GM12878 (cell line): ENCODE results near the gene RCOR1. TPM values are rescaled to one million over a fixed set of nuclear protein-coding genes. Genes with fewer than 3 reads are reported as not detected.

Experiments
- ASH2L ChIP-seq: fragments of 300-600, 200-600 bp; sonication (generic); IDR thresholded peaks from 2 replicates; pipeline ENCODE4 v1.6.1; 2017; ENCODE audit warnings: low read depth, mild to moderate bottlenecking, borderline replicate concordance
- ESRRA ChIP-seq: IDR thresholded peaks from 2 replicates; pipeline ENCODE4 v1.6.1; 2012; ENCODE audit warnings: mild to moderate bottlenecking, low read length, improper control_type of control experiment
- MEF2B ChIP-seq: fragments of 450-650 bp; IDR thresholded peaks from 2 replicates; pipeline ENCODE4 v1.6.1; 2018; ENCODE audit warnings: mild to moderate bottlenecking, moderate library complexity; ENCODE audit not compliant: partially characterized antibody, poor library complexity, severe bottlenecking
- NBN ChIP-seq: fragments of 450-650 bp; IDR thresholded peaks from 2 replicates; pipeline ENCODE4 v1.6.1; 2016
- NFYB ChIP-seq: IDR thresholded peaks from 2 replicates; pipeline ENCODE4 v1.6.1; 2011; ENCODE audit warnings: low read depth, mild to moderate bottlenecking, low read length, improper control_type of control experiment, moderate library complexity; ENCODE audit not compliant: insufficient read depth
- NR2F1 ChIP-seq: fragments of 450-650 bp; conservative IDR thresholded peaks from 2 replicates; pipeline ENCODE4 v1.6.1; 2017; ENCODE audit warnings: mild to moderate bottlenecking
- PML ChIP-seq: IDR thresholded peaks from 2 replicates; pipeline ENCODE4 v1.6.1; 2012; ENCODE audit warnings: low read length, inconsistent platforms
- POLR2AphosphoS2 ChIP-seq: IDR thresholded peaks from 2 replicates; pipeline ENCODE4 v1.6.1; 2011; ENCODE audit warnings: low read depth, mild to moderate bottlenecking, low read length, improper control_type of control experiment, moderate library complexity
- RELB ChIP-seq: fragments of 450-650 bp; IDR thresholded peaks from 2 replicates; pipeline ENCODE4 v1.6.1; 2017; ENCODE audit warnings: low read depth, mild to moderate bottlenecking, moderate library complexity
- SMAD1 ChIP-seq: fragments of 450-650 bp; IDR thresholded peaks from 2 replicates; pipeline ENCODE4 v1.6.1; 2018; ENCODE audit warnings: mild to moderate bottlenecking, low read depth; ENCODE audit not compliant: partially characterized antibody
- SMARCA5 ChIP-seq: fragments of 450-650 bp; IDR thresholded peaks from 2 replicates; pipeline ENCODE4 v1.6.1; 2017; ENCODE audit warnings: mild to moderate bottlenecking
- SPI1 ChIP-seq: IDR thresholded peaks from 2 replicates; pipeline ENCODE4 v1.6.1; 2011; ENCODE audit warnings: low read depth, mild to moderate bottlenecking, low read length, moderate library complexity, borderline replicate concordance; ENCODE audit not compliant: insufficient read depth
- polyA plus RNA-seq, 11 experiments: library from polyadenylated mRNA; depleted of rRNA in 4 of 11; unstranded in 6 of 11; stranded (reverse) in 5 of 11; fragments of >200 nt; fragmentation: Nextera tagmentation in 4 of 11; fragmentation: Illumina TruSeq in 1 of 11; extraction: Ambion mirVana in 4 of 11; extraction: Trizol in 1 of 11; gene quantifications; 1 replicate in 1 of 11; 2 replicates in 10 of 11; pipeline versions ENCODE4 v1.2.1 to v1.2.3, GENCODE V29; 2011 to 2016; ENCODE audit warnings: inconsistent platforms in 2 of 11, missing spikeins in 2 of 11, low read depth in 1 of 11
- total RNA-seq, 4 experiments: library from RNA; depleted of rRNA in 3 of 4; stranded (reverse); fragments of >200 nt in 3 of 4; fragmentation: Illumina TruSeq in 1 of 4; extraction: Trizol in 1 of 4; gene quantifications; 2 replicates each; pipeline versions ENCODE4 v1.2.1 to v1.2.3, GENCODE V29; 2013 to 2021
- TF ChIP-seq, protein P1 (sequence below): fragments of 450-650 bp; IDR thresholded peaks from 2 replicates; pipeline ENCODE4 v1.6.1; 2016; ENCODE audit warnings: mild to moderate bottlenecking
- TF ChIP-seq, protein P2 (sequence below): IDR thresholded peaks from 2 replicates; pipeline ENCODE4 v1.6.1; 2011; ENCODE audit warnings: low read depth, low read length, improper control_type of control experiment, borderline replicate concordance
- TF ChIP-seq, protein P3 (sequence below): fragments of 450-650 bp; IDR thresholded peaks from 2 replicates; pipeline ENCODE4 v1.6.1; 2016; ENCODE audit warnings: mild to moderate bottlenecking
- TF ChIP-seq, protein P4 (sequence below): fragments of 450-650 bp; IDR thresholded peaks from 2 replicates; pipeline ENCODE4 v1.6.1; 2018; ENCODE audit warnings: mild to moderate bottlenecking, low read depth, moderate library complexity; ENCODE audit not compliant: partially characterized antibody
- TF ChIP-seq, protein P5 (sequence below): fragments of 450-650 bp; formaldehyde crosslinking; IDR thresholded peaks from 2 replicates; pipeline ENCODE4 v1.4.0; 2020; ENCODE audit warnings: mild to moderate bottlenecking, moderate library complexity

Gene RCOR1
- total and polyA plus RNA-seq, 10 of the 15 experiments (the other 5 are each of a cell fraction or from before 2014, with no cell fraction given): 1.6 to 12.2 (median 4.4) TPM

DNA sequence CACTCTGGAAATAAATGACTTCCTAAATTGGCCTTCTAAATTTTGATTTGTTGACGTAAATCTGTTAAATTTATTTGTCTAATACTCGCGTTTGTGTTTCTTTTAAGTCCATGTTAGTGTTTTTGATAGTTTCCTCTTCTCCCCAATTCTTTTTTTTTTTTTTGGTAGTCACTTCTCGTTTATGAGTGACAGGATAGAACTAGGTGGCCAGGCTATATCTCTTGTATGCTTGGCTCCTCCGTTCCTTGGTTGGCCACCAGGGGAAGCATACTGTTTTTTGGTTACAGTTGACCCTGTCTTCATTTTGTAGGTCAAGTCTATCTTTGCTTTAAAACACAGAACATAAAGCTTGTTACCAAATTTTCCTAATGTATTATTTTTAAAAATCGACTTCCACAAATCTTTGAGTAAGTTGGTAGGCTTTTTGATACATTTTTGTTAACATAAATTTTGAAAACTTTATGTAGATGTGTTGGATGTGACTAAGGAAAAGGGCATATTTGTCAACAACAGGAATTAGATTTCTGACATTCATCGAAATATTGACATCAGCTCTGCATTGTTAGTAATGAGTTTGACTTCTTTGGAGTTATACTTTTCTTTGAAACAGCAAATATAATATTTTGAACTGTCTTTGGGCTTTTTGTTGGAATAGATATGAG, 2.2 kb downstream of the RCOR1 start (continued):
- TF ChIP-seq, protein P1, sequence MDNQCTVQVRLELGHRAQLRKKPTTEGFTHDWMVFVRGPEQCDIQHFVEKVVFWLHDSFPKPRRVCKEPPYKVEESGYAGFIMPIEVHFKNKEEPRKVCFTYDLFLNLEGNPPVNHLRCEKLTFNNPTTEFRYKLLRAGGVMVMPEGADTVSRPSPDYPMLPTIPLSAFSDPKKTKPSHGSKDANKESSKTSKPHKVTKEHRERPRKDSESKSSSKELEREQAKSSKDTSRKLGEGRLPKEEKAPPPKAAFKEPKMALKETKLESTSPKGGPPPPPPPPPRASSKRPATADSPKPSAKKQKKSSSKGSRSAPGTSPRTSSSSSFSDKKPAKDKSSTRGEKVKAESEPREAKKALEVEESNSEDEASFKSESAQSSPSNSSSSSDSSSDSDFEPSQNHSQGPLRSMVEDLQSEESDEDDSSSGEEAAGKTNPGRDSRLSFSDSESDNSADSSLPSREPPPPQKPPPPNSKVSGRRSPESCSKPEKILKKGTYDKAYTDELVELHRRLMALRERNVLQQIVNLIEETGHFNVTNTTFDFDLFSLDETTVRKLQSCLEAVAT: peak; percentile 24; the same call in 1 of the 2 replicates
- peak; percentile 32 for TF ChIP-seq SMAD1
- peak; percentile 60; the same call in 1 of the 2 replicates for TF ChIP-seq NBN
- 0 out of 2 replicates have a peak, but pooled peaks have one; percentile 46 for TF ChIP-seq SMARCA5
- peak; percentile 74 for TF ChIP-seq NR2F1
- no peak for TF ChIP-seq POLR2AphosphoS2
- no peak for TF ChIP-seq PML
- peak; percentile 91; the same call in 1 of the 2 replicates for TF ChIP-seq ESRRA
- TF ChIP-seq, protein P2, sequence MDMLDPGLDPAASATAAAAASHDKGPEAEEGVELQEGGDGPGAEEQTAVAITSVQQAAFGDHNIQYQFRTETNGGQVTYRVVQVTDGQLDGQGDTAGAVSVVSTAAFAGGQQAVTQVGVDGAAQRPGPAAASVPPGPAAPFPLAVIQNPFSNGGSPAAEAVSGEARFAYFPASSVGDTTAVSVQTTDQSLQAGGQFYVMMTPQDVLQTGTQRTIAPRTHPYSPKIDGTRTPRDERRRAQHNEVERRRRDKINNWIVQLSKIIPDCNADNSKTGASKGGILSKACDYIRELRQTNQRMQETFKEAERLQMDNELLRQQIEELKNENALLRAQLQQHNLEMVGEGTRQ: no peak
- TF ChIP-seq ASH2L: 0 out of 2 replicates have a peak, but pooled peaks have one; percentile 30
- TF ChIP-seq, protein P3, sequence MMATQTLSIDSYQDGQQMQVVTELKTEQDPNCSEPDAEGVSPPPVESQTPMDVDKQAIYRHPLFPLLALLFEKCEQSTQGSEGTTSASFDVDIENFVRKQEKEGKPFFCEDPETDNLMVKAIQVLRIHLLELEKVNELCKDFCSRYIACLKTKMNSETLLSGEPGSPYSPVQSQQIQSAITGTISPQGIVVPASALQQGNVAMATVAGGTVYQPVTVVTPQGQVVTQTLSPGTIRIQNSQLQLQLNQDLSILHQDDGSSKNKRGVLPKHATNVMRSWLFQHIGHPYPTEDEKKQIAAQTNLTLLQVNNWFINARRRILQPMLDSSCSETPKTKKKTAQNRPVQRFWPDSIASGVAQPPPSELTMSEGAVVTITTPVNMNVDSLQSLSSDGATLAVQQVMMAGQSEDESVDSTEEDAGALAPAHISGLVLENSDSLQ: peak; percentile 98
- TF ChIP-seq RELB: peak; percentile 23; the same call in 1 of the 2 replicates
- TF ChIP-seq, protein P4, sequence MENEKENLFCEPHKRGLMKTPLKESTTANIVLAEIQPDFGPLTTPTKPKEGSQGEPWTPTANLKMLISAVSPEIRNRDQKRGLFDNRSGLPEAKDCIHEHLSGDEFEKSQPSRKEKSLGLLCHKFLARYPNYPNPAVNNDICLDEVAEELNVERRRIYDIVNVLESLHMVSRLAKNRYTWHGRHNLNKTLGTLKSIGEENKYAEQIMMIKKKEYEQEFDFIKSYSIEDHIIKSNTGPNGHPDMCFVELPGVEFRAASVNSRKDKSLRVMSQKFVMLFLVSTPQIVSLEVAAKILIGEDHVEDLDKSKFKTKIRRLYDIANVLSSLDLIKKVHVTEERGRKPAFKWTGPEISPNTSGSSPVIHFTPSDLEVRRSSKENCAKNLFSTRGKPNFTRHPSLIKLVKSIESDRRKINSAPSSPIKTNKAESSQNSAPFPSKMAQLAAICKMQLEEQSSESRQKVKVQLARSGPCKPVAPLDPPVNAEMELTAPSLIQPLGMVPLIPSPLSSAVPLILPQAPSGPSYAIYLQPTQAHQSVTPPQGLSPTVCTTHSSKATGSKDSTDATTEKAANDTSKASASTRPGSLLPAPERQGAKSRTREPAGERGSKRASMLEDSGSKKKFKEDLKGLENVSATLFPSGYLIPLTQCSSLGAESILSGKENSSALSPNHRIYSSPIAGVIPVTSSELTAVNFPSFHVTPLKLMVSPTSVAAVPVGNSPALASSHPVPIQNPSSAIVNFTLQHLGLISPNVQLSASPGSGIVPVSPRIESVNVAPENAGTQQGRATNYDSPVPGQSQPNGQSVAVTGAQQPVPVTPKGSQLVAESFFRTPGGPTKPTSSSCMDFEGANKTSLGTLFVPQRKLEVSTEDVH: no peak
- TF ChIP-seq MEF2B: no peak
- TF ChIP-seq, protein P5, sequence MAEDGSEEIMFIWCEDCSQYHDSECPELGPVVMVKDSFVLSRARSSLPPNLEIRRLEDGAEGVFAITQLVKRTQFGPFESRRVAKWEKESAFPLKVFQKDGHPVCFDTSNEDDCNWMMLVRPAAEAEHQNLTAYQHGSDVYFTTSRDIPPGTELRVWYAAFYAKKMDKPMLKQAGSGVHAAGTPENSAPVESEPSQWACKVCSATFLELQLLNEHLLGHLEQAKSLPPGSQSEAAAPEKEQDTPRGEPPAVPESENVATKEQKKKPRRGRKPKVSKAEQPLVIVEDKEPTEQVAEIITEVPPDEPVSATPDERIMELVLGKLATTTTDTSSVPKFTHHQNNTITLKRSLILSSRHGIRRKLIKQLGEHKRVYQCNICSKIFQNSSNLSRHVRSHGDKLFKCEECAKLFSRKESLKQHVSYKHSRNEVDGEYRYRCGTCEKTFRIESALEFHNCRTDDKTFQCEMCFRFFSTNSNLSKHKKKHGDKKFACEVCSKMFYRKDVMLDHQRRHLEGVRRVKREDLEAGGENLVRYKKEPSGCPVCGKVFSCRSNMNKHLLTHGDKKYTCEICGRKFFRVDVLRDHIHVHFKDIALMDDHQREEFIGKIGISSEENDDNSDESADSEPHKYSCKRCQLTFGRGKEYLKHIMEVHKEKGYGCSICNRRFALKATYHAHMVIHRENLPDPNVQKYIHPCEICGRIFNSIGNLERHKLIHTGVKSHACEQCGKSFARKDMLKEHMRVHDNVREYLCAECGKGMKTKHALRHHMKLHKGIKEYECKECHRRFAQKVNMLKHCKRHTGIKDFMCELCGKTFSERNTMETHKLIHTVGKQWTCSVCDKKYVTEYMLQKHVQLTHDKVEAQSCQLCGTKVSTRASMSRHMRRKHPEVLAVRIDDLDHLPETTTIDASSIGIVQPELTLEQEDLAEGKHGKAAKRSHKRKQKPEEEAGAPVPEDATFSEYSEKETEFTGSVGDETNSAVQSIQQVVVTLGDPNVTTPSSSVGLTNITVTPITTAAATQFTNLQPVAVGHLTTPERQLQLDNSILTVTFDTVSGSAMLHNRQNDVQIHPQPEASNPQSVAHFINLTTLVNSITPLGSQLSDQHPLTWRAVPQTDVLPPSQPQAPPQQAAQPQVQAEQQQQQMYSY (CRISPR knock-in tag): no peak
- TF ChIP-seq SPI1: peak; percentile 45; the same call in 1 of the 2 replicates
- TF ChIP-seq NFYB: no peak
